Keratinocyte (primary cell): ENCODE results near the gene SLC6A9. TPM values are rescaled to one million over a fixed set of nuclear protein-coding genes. Genes with fewer than 3 reads are reported as not detected.

Experiments used
- DNase-seq: peaks from one replicate; pipeline ENCODE4 v3.0.0-alpha.2; 2011; ENCODE audit warnings: low read depth, missing footprints, low spot score
- FAIRE-seq: peaks from 2 replicates; lab custom pipeline; 2011; peaks lifted over from hg19 to GRCh38; lab: Jason Lieb, UNC
- H2AFZ ChIP-seq: 2 replicates; pipeline ENCODE4 v1.6.0; 2012; ENCODE audit warnings: low read length, control low read depth, inconsistent platforms; ENCODE audit not compliant: control insufficient read depth
- H3K27ac ChIP-seq: 2 replicates; pipeline ENCODE4 v1.5.1; 2011; ENCODE audit warnings: low read length; ENCODE audit not compliant: control insufficient read depth, insufficient read depth
- H3K27me3 ChIP-seq: 3 replicates; pipeline ENCODE4 v1.6.0; 2011; ENCODE audit warnings: low read length; ENCODE audit not compliant: control insufficient read depth, insufficient read depth; ENCODE audit errors: extremely low read depth
- H3K36me3 ChIP-seq, 2 experiments: 2 replicates in 1 of 2; 3 replicates in 1 of 2; pipeline ENCODE4 v1.5.1; 2011; ENCODE audit warnings: low read length in 2 of 2, mild to moderate bottlenecking in 1 of 2; ENCODE audit not compliant: control insufficient read depth in 2 of 2, insufficient read depth in 2 of 2; ENCODE audit errors: extremely low read depth in 1 of 2
- H3K4me1 ChIP-seq: 3 replicates; pipeline ENCODE4 v1.5.1; 2011; ENCODE audit warnings: low read length; ENCODE audit not compliant: control insufficient read depth, insufficient read depth; ENCODE audit errors: extremely low read depth
- H3K4me2 ChIP-seq: 3 replicates; pipeline ENCODE4 v1.6.0; 2011; ENCODE audit warnings: low read depth, low read length; ENCODE audit not compliant: control insufficient read depth, insufficient read depth; ENCODE audit errors: extremely low read depth
- H3K4me3 ChIP-seq, 3 experiments: fragments of 200-600 bp in 1 of 3; sonication (generic) in 1 of 3; 2 replicates in 2 of 3; 3 replicates in 1 of 3; pipeline ENCODE4 v1.5.1; 2011 to 2016; ENCODE audit warnings: low read length in 3 of 3, mild to moderate bottlenecking in 3 of 3, control low read depth in 2 of 3, inconsistent platforms in 1 of 3, low read depth in 1 of 3, mixed read lengths in 1 of 3, mixed run types in 1 of 3, moderate library complexity in 1 of 3; ENCODE audit not compliant: control insufficient read depth in 2 of 3, insufficient read depth in 2 of 3; ENCODE audit errors: extremely low read depth in 1 of 3
- H3K79me2 ChIP-seq: 2 replicates; pipeline ENCODE4 v1.6.0; 2012; ENCODE audit warnings: low read length; ENCODE audit not compliant: control insufficient read depth, insufficient read depth
- H3K9ac ChIP-seq: 3 replicates; pipeline ENCODE4 v1.6.0; 2011; ENCODE audit warnings: low read length; ENCODE audit not compliant: control insufficient read depth, insufficient read depth; ENCODE audit errors: extremely low read depth
- H3K9me1 ChIP-seq: 3 replicates; pipeline ENCODE4 v1.6.0; 2011; ENCODE audit warnings: low read length; ENCODE audit not compliant: control insufficient read depth, insufficient read depth; ENCODE audit errors: extremely low read depth
- H3K9me3 ChIP-seq: 2 replicates; pipeline ENCODE4 v1.5.1; 2012; ENCODE audit warnings: low read depth, low read length; ENCODE audit not compliant: control insufficient read depth
- H4K20me1 ChIP-seq: 3 replicates; pipeline ENCODE4 v1.6.0; 2011; ENCODE audit warnings: low read length; ENCODE audit not compliant: control insufficient read depth, insufficient read depth; ENCODE audit errors: extremely low read depth
- EZH2 ChIP-seq: IDR thresholded peaks from one replicate; pipeline ENCODE4 v1.6.1; 2012; ENCODE audit warnings: inconsistent platforms, mild to moderate bottlenecking, low read length, moderate library complexity
- dilution Hi-C: fragments of 300-500 bp; cut with MboI; formaldehyde crosslinking; loops from one replicate; pipeline ENCODE4 v1.7.0; 2020; ENCODE audit warnings: low sequenced_read_pairs; ENCODE audit not compliant: extremely low pct_ligation_motif_present
- polyA plus RNA-seq, 5 experiments: library from polyadenylated mRNA; depleted of rRNA in 3 of 5; stranded (reverse) in 3 of 5; stranded (forward) in 1 of 5; unstranded in 1 of 5; fragments of >200 nt; gene quantifications; 1 replicate in 1 of 5; 2 replicates in 3 of 5; 3 replicates in 1 of 5; pipeline versions ENCODE4 v1.2.1 to v1.2.3, GENCODE V29; 2011 to 2012; ENCODE audit warnings: missing spikeins in 2 of 5, low read depth in 1 of 5, low replicate concordance in 1 of 5
- TF ChIP-seq, protein P1 (sequence below), 3 experiments: IDR thresholded peaks in 1 of 3; conservative IDR thresholded peaks in 1 of 3; optimal IDR thresholded peaks in 1 of 3; 2 replicates in 2 of 3; 3 replicates in 1 of 3; pipeline versions ENCODE3 to v1.5.1; 2011; ENCODE audit warnings: low read length in 3 of 3, mild to moderate bottlenecking in 3 of 3, moderate library complexity in 2 of 3, control low read depth in 1 of 3, inconsistent platforms in 1 of 3; ENCODE audit not compliant: insufficient read depth in 2 of 3; ENCODE audit errors: extremely low read depth in 1 of 3

The SLC6A9 gene
- polyA plus RNA-seq, 1 donor (not counting 4 experiments of a cell fraction or from before 2014, with no cell fraction given), result 5.3 TPM

DNA sequence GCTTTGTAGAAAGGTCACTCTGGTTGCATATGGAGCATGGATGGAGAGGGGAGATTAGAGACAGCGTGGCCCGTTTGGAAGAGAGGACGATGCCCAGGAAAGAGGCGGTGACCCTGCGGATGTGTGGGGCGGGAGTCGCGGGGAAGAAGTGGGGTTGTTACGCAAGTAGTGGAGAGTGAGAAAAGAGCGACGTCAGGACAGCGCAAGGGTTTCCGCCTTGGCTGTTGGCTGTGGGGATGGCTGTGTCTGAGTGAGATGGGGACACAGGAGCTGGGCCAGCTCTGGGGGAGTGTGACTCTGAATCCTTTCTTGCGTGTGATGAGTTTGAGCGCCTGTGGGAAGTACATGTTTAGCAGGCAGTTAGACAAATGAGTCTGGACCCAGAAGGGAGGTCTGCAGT lies 48.5 kb downstream of the SLC6A9 start:
- peaks cover 39% of the 10 kb centered on the region for H3K4me1 ChIP-seq
- TF ChIP-seq, protein P1, sequence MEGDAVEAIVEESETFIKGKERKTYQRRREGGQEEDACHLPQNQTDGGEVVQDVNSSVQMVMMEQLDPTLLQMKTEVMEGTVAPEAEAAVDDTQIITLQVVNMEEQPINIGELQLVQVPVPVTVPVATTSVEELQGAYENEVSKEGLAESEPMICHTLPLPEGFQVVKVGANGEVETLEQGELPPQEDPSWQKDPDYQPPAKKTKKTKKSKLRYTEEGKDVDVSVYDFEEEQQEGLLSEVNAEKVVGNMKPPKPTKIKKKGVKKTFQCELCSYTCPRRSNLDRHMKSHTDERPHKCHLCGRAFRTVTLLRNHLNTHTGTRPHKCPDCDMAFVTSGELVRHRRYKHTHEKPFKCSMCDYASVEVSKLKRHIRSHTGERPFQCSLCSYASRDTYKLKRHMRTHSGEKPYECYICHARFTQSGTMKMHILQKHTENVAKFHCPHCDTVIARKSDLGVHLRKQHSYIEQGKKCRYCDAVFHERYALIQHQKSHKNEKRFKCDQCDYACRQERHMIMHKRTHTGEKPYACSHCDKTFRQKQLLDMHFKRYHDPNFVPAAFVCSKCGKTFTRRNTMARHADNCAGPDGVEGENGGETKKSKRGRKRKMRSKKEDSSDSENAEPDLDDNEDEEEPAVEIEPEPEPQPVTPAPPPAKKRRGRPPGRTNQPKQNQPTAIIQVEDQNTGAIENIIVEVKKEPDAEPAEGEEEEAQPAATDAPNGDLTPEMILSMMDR (optimal IDR thresholded peaks at IDR 0.05 in 1 of 3, IDR thresholded peaks at IDR 0.05 in 1 of 3, conservative IDR thresholded peaks at IDR 0.05 in 1 of 3; ENCODE audit: extremely low read depth in 1 of 3, insufficient read depth in 2 of 3, low read length in 3 of 3), result no peak
- TF ChIP-seq EZH2, result no peak
- H4K20me1 ChIP-seq, result no peaks in the 10 kb centered on the region
- dilution Hi-C loops, result no loop called here
- H3K4me2 ChIP-seq, result no peak overlapping the region
- no peak overlapping the region for H3K9ac ChIP-seq
- no peak overlapping the region for H2AFZ ChIP-seq
- H3K79me2 ChIP-seq, result peaks cover 46% of the 10 kb centered on the region
- no peak overlapping the region for H3K4me3 ChIP-seq
- no peaks in the 10 kb centered on the region for H3K27me3 ChIP-seq
- no peak for DNase-seq
- no peaks in the 10 kb centered on the region for H3K9me1 ChIP-seq
- H3K9me3 ChIP-seq, result no peaks in the 10 kb centered on the region
- no peak overlapping the region for H3K27ac ChIP-seq
- no peak for FAIRE-seq
- H3K36me3 ChIP-seq, result peaks cover 22 to 54% of the 10 kb centered on the region in 2 experiments

DNA sequence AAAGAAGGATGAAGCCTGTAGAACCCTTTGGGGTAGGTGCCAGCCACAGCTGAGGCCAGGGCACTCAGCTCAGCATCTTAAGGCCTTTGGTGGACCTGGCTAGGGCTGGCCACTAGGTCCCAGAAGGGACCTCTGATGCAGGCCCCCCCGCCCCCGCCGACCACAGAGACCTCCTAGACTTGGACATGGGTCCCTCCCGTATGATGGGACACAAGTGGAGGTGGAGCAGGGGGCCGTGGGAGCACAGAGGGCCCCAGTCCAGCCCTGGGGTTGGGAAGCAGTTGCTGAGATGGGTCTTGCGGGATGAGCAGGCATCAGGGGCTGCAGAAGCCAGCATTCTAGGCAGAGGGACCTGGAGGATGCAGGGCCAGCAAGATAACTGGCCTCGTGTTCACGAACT lies 49.0 kb downstream of the SLC6A9 start:
- H3K9me1 ChIP-seq, result no peaks in the 10 kb centered on the region
- dilution Hi-C loops, result no loop called here
- no peak overlapping the region for H3K4me3 ChIP-seq
- H3K79me2 ChIP-seq, result peaks cover 50% of the 10 kb centered on the region
- H3K4me1 ChIP-seq, result peaks cover 39% of the 10 kb centered on the region
- H3K4me2 ChIP-seq, result no peak overlapping the region
- H3K36me3 ChIP-seq, result peaks cover 26 to 48% of the 10 kb centered on the region in 2 experiments
- H4K20me1 ChIP-seq, result no peaks in the 10 kb centered on the region
- H3K9me3 ChIP-seq, result no peaks in the 10 kb centered on the region
- FAIRE-seq (no peak), DNase-seq (no peak)
- no peak overlapping the region for H2AFZ ChIP-seq
- H3K9ac ChIP-seq, result no peak overlapping the region
- TF ChIP-seq, protein P1 (optimal IDR thresholded peaks at IDR 0.05 in 1 of 3, IDR thresholded peaks at IDR 0.05 in 1 of 3, conservative IDR thresholded peaks at IDR 0.05 in 1 of 3; ENCODE audit: extremely low read depth in 1 of 3, insufficient read depth in 2 of 3, low read length in 3 of 3), result no peak
- TF ChIP-seq EZH2, result no peak
- H3K27me3 ChIP-seq, result no peaks in the 10 kb centered on the region
- H3K27ac ChIP-seq, result no peak overlapping the region
